Omental fat pad (tissue), 4 donors: ENCODE measurements around the gene SYNJ1. TPM values are rescaled to one million over a fixed set of nuclear protein-coding genes. Genes with fewer than 3 reads are reported as not detected.

Source experiments
- ATAC-seq: fragments of 150-250 bp; one replicate; pipeline ENCODE4 v1.9.1; 2016; ENCODE audit warnings: mild to moderate bottlenecking, moderate library complexity; ENCODE audit not compliant: low FRiP score
- DNase-seq: peaks from one replicate; pipeline ENCODE4 v3.0.0-alpha.2; 2019; ENCODE audit warnings: low spot score
- CTCF ChIP-seq, 3 donors: fragments of 450-650 bp; IDR thresholded peaks; one replicate each; pipeline ENCODE4 v1.5.1; 2016 to 2017; ENCODE audit warnings: antibody characterized with exemption in 3 of 3, mild to moderate bottlenecking in 3 of 3, moderate library complexity in 2 of 3
- total RNA-seq, 4 donors: library from RNA; depleted of rRNA; stranded (reverse); fragments of >200 nt; gene quantifications; one replicate each; pipeline ENCODE4 v1.1.0, GENCODE V29; 2016

SYNJ1 gene
- total RNA-seq, 4 donors from 2014 or later: 7.5 to 22.1 (median 9.9) TPM

GRCh38 chr21:32592929-32593502 is 134.8 kb downstream of the SYNJ1 start:
- TF ChIP-seq CTCF (IDR thresholded peaks at IDR 0.05): no peak
- DNase-seq (no peak), ATAC-seq (no peak)

DNA sequence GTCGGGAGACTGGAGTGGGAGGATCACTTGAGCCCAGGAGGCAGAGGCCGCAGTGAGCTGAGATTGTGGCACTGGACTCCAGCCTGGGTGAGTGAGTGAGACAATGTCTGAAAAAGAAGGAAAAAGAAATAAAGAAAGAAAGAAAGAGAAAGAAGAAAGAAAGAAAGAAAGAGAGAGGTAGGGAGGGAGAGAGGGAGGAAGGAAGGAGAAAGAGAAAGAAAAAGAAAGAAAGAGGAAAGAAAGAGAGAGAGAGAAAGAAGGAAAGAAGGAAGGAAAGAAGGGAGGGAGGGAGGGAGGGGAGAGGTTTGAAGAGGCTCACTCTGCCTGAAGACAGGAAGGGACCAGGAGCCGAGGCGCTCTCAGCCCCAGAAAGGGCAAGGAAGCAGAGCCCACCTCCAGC is 137.7 kb downstream of the SYNJ1 start:
- DNase-seq (no peak), ATAC-seq (no peak)
- TF ChIP-seq CTCF (IDR thresholded peaks at IDR 0.05): no peak

GRCh38 chr21:32587651-32588050 is 140.2 kb downstream of the SYNJ1 start:
- no peak for TF ChIP-seq CTCF (IDR thresholded peaks at IDR 0.05)
- DNase-seq (no peak), ATAC-seq (no peak)

GRCh38 chr21:32587120-32587519 is 140.7 kb downstream of the SYNJ1 start:
- ATAC-seq: no peak
- TF ChIP-seq CTCF (IDR thresholded peaks at IDR 0.05): no peak
- DNase-seq: no peak

GRCh38 chr21:32585970-32586369 is 141.8 kb downstream of the SYNJ1 start:
- DNase-seq (no peak), ATAC-seq (no peak)
- TF ChIP-seq CTCF (IDR thresholded peaks at IDR 0.05): no peak

GRCh38 chr21:32585042-32585710 is 142.6 kb downstream of the SYNJ1 start, which contains the start of gene TCP10L:
Gene TCP10L (minus strand): TSS chr21:32585523. CDS start chr21:32584304, 1,219 bp downstream.
- ATAC-seq: no peak
- no peak for TF ChIP-seq CTCF (IDR thresholded peaks at IDR 0.05)
- DNase-seq: no peak

GRCh38 chr21:32584472-32584871 is 143.3 kb downstream of the SYNJ1 start:
- ATAC-seq (no peak), DNase-seq (no peak)
- TF ChIP-seq CTCF (IDR thresholded peaks at IDR 0.05): no peak
